ENCODE measurements around the gene PYGM. TPM values are rescaled to one million over a fixed set of nuclear protein-coding genes. Genes with fewer than 3 reads are reported as not detected.
A peak's percentile ranks its signal among the peaks of the same experiment; 100 is the strongest.

The PYGM gene
- total and polyA plus RNA-seq, 12 donors = 1.4 to 10.1 (median 3.8) TPM

- intact Hi-C loops (cut with DNase I) = loop anchor here in 1 of 2 donors (5.0 kb wide), 1 partner anchor 35 kb away; no protein-coding TSS in a partner anchor
- H3K36me3 ChIP-seq (replicated peaks in 1 of 2) = no peaks in the 10 kb centered on the region
- no peak for DNase-seq
- WGBS, 4 donors = 9 to 27% (median 19%) methylated on average over 10 to 34 of the region's 36 CpGs
- peaks cover 9% of the 10 kb centered on the region for H3K27me3 ChIP-seq
- TF ChIP-seq CTCF (IDR thresholded peaks at IDR 0.05) (no peak), POLR2A (IDR thresholded peaks at IDR 0.05) (no peak)
- peaks cover 3 to 6% of the 10 kb centered on the region in 2 donors for H3K4me1 ChIP-seq (replicated peaks in 1 of 2)
- H3K27ac ChIP-seq = no peak overlapping the region
- no peak overlapping the region for H3K4me3 ChIP-seq
- no peaks in the 10 kb centered on the region for H3K9me3 ChIP-seq (replicated peaks in 1 of 3)
Observed at GRCh38 chr11:64722141-64723065, 37.4 kb downstream of the PYGM start.

GRCh38 chr11:64721359-64721699 lies 38.4 kb downstream of the PYGM start:
- Histone ChIP-seq H3K27me3 (peaks cover 20% of the 10 kb centered on the region), H3K4me1 (replicated peaks in 1 of 2) (peaks cover 3 to 6% of the 10 kb centered on the region in 2 donors), H3K36me3 (replicated peaks in 1 of 2) (no peaks in the 10 kb centered on the region), H3K27ac (no peak overlapping the region), H3K4me3 (no peak overlapping the region), H3K9me3 (replicated peaks in 1 of 3) (no peaks in the 10 kb centered on the region)
- intact Hi-C loops (cut with DNase I) = loop anchor here in 1 of 2 donors (5.0 kb wide), 1 partner anchor 34 kb away; no protein-coding TSS in a partner anchor
- no peak for DNase-seq
- TF ChIP-seq CTCF (IDR thresholded peaks at IDR 0.05) (no peak), POLR2A (IDR thresholded peaks at IDR 0.05) (no peak)
- 50 to 83% (median 66%) methylated on average over 2 to 3 of the region's 3 CpGs for WGBS, 4 donors

- H3K27me3 ChIP-seq = peaks cover 23% of the 10 kb centered on the region
- TF ChIP-seq POLR2A (IDR thresholded peaks at IDR 0.05) (no peak), CTCF (IDR thresholded peaks at IDR 0.05) (no peak)
- intact Hi-C loops (cut with DNase I) = loop anchor here in 1 of 2 donors (5.0 kb wide), 1 partner anchor 33 kb away; no protein-coding TSS in a partner anchor
Observed at GRCh38 chr11:64720640-64721358, 39.0 kb downstream of the PYGM start.

GRCh38 chr11:64720167-64720566 lies 39.6 kb downstream of the PYGM start:
- DNase-seq = no peak
- intact Hi-C loops (cut with DNase I) = loop anchor here in 1 of 2 donors (5.0 kb wide), 1 partner anchor 33 kb away; no protein-coding TSS in a partner anchor
- TF ChIP-seq POLR2A (IDR thresholded peaks at IDR 0.05) (no peak), CTCF (IDR thresholded peaks at IDR 0.05) (no peak)
- Histone ChIP-seq H3K27ac (no peak overlapping the region), H3K27me3 (peaks cover 30% of the 10 kb centered on the region), H3K9me3 (replicated peaks in 1 of 3) (no peaks in the 10 kb centered on the region), H3K4me3 (no peak overlapping the region), H3K4me1 (replicated peaks in 1 of 2) (peaks cover 3 to 6% of the 10 kb centered on the region in 2 donors), H3K36me3 (replicated peaks in 1 of 2) (no peaks in the 10 kb centered on the region)
- 55 to 67% (median 62%) methylated on average over 8 to 9 of the region's 9 CpGs for WGBS, 4 donors

More at GRCh38 chr11:64720640-64721358, 39.0 kb downstream of the PYGM start:
- Histone ChIP-seq H3K36me3 (replicated peaks in 1 of 2) (no peaks in the 10 kb centered on the region), H3K4me1 (replicated peaks in 1 of 2) (peaks cover 3 to 6% of the 10 kb centered on the region in 2 donors), H3K27ac (no peak overlapping the region), H3K4me3 (no peak overlapping the region), H3K9me3 (replicated peaks in 1 of 3) (no peaks in the 10 kb centered on the region)
- peak in 1 of 7 donors; percentile 13 for DNase-seq
- WGBS, 4 donors = 74 to 80% (median 75%) methylated on average over 11 to 12 of the region's 12 CpGs
